HCT116 (cell line): Measurements from ENCODE around the gene SPATA33.

ENCODE experiments used
- CTCF ChIP-seq, 3 experiments: fragments of 200-600 bp in 1 of 3; sonication (generic) in 1 of 3; IDR thresholded peaks in 2 of 3; conservative IDR thresholded peaks in 1 of 3; 2 replicates each; pipeline ENCODE4 v1.5.1; 2012 to 2017; ENCODE audit warnings: low read depth in 2 of 3, low read length in 2 of 3, antibody characterized with exemption in 1 of 3, borderline replicate concordance in 1 of 3, control low read depth in 1 of 3, mild to moderate bottlenecking in 1 of 3, mixed read lengths in 1 of 3, mixed run types in 1 of 3, moderate library complexity in 1 of 3; ENCODE audit not compliant: insufficient read depth in 1 of 3
- EZH2 ChIP-seq: fragments of 200-600 bp; sonication (generic); IDR thresholded peaks from 2 replicates; pipeline ENCODE4 v1.6.1; 2017; ENCODE audit warnings: antibody characterized with exemption, mixed run types
- EZH2phosphoT487 ChIP-seq: fragments of 200-600 bp; IDR thresholded peaks from 2 replicates; pipeline ENCODE4 v1.6.1; 2018; ENCODE audit warnings: antibody characterized with exemption, borderline replicate concordance
- MAX ChIP-seq: IDR thresholded peaks from 2 replicates; pipeline ENCODE4 v1.6.1; 2012
- POLR2A ChIP-seq: IDR thresholded peaks from 2 replicates; pipeline ENCODE4 v1.7.0; 2011; ENCODE audit warnings: borderline replicate concordance; ENCODE audit not compliant: insufficient read depth, insufficient read length; ENCODE audit errors: extremely low read depth
- POLR2AphosphoS5 ChIP-seq: IDR thresholded peaks from 2 replicates; pipeline ENCODE4 v1.6.1; 2011; ENCODE audit warnings: mild to moderate bottlenecking, low read depth, low read length, moderate library complexity
- SP1 ChIP-seq: IDR thresholded peaks from 2 replicates; pipeline ENCODE4 v1.6.1; 2012; ENCODE audit warnings: low read depth
- ZFX ChIP-seq: fragments of 450-650 bp; IDR thresholded peaks from 2 replicates; pipeline ENCODE4 v1.6.1; 2017
- ZNF274 ChIP-seq: fragments of 200-500 bp; sonication (Bioruptor generic); IDR thresholded peaks from 2 replicates; pipeline ENCODE4 v1.6.1; 2014; ENCODE audit warnings: mild to moderate bottlenecking, low read depth, low read length, inconsistent platforms

GRCh38 chr16:89707695-89708094, 50.1 kb downstream of the SPATA33 start:
- TF ChIP-seq POLR2A (no peak), ZFX (no peak; the same call in 1 of the 2 replicates), CTCF (IDR thresholded peaks at IDR 0.05 in 2 of 3, conservative IDR thresholded peaks at IDR 0.05 in 1 of 3; ENCODE audit: borderline replicate concordance in 1 of 3, insufficient read depth in 1 of 3, low read depth in 2 of 3, low read length in 2 of 3) (no peak), EZH2phosphoT487 (no peak), ZNF274 (no peak), POLR2AphosphoS5 (no peak), MAX (no peak), SP1 (no peak), EZH2 (no peak)
